Activated CD4-positive, alpha-beta T cell treated with anti-CD3 and anti-CD28 coated beads, Interleukin-2, amount 50 U/mL, for 16 hours (primary cell): ENCODE measurements around the gene GP5.

Experiments
- DNase-seq: peaks from one replicate; pipeline ENCODE4 v3.0.0-alpha.2; 2020

Gene GP5

DNA sequence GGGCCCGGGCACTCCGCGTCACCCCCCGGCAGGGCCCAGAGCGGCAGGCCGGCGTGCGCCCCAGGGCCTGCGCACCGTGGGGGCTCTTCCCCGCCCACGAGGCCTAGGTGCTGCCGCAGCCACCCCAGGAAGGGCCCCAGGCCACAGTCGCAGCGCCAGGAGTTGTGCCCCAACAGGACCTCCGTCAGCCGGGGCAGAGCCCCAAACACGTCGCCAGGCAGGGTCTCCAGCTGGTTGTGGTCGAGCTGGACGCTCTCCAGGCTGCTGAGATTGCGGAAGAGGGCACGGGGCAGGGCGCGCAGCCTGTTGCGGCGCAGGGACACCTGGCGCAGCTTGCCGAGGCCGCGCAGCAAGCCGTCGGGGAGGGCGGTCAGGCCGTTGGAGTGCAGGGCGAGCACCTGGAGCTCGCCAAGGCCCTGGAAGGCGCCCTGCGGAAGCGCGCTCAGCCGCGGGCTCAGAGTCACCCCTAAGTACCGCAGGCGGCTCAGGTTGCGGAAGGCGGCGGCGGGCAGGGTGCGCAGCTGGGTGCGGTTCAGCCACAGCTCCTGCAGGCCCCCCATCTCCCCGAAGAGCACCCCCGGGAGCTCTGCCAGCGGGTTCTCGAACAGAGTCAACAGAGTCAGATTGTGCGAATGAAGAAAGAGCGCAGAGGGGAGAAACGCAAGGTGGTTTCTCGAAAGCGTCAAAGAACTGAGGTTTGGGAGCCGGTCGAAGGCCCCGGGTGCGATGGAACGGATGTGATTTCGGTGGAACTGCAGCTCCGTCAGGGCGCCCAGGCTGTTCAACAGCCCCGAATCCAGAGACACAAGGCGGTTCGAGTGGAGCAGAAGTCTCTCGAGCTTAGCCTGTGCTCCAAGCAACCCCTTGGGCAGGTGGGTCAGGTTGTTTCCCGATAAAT, 2.0 kb downstream of the GP5 start:
- DNase-seq: peak; percentile 27

DNA sequence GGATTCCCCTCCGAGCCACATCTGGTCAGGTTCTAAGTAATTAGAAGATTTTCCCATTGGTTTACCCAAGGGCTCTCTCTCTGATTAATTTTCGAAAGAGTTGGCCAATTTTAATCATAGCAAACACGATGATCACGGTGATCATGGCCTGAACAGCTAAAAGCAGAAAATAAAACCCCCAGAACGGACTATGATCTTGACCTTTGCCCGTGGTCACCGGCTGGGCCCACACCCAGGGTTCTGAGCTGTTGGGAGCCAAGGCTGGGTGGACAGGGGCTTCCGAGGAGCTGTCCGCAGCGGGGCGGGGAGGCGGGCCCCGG, 2.6 kb downstream of the GP5 start:
- DNase-seq: no peak

DNA sequence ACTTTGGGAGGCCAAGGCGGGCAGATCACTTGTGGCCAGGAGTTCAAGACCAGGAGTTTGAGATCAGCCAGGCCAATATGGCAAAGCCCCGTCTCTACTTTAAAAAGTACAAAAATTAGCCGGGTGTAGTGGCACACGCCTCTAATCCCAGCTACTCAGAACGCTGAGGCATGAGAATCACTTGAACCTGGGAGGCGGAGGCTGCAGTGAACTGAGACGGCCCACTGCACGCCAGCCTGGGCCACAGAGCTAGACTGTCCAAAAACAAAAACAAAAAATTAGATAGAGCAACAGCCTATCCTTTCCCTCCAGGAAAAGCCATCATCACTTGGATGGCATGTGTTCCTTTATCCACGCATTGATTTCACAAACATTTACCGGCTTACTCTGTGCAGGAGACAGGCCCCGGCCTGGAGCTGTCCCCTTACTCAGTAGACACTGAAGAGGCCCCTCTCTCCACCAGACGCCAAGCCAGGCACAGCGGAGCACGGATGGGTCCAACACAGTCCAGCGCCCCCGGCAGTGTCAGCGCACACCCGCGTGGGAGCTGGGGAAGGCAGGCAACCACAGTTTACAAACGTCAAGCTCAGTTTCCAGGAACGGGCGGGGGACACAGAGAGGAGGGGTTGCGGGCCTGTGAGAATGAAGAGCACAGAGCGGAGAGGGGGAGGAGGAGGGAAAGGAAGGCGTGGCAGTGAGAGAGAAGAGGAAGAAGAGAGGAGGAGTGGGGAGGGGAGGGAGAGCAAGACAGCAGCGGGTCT, 3.1 kb downstream of the GP5 start:
- peak; percentile 64 for DNase-seq

DNA sequence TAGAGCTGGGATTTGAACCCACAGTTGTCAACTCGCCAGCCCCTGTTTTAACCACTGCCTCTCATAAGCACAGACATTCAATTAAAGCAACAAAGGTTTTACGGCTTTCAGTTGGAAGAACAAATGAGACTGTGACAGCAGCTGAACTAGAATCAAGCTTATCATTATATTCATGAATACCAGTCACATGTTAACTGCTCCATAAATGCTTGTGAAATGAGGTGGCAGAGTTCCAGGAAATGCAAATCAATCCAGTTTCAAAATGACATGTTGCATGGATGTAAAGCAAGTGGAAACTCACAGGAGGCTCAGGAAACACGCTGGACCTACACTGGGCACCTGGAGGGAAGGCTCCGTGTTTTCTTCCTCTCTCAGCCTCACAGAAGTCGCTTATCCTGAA, 3.9 kb downstream of the GP5 start:
- peak; percentile 56 for DNase-seq

DNA sequence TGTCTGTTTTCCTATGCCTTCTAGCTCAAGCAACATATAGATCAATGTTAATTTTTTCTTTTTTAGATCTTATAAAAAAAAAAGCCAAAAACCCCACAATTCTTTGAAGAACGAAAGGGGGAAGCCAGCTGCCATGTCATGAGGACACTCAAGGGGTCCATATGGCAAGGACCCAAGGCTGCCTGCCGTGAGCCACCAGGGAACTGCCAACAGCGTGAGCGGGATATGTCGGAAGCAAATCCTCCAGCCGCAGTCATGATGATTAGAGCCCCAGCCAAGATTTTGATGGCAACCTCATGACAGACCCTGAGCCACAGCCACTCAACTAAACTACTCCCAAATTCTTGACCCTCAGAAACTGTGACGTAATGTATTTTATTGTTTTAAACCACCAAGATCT, 6.5 kb downstream of the GP5 start:
- DNase-seq: no peak

DNA sequence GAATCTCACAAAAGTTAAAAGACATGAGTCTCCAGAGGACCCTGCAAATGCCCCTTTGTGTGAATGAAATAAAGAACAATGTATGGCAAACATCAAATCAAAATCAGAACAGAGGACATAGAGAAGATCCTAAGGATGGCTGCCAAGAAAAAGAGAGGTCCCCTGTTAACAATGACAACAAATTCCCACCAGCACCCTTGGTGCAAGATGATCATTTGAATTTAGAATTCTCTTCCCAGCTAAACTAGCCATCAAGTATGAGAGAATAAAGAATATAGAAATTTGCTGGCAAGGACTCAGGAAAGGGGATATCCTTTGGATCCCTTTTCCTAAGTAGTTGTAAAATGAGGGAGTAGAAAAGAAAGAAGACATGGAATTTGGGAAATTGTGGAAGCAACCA, 8.2 kb downstream of the GP5 start:
- DNase-seq: no peak

DNA sequence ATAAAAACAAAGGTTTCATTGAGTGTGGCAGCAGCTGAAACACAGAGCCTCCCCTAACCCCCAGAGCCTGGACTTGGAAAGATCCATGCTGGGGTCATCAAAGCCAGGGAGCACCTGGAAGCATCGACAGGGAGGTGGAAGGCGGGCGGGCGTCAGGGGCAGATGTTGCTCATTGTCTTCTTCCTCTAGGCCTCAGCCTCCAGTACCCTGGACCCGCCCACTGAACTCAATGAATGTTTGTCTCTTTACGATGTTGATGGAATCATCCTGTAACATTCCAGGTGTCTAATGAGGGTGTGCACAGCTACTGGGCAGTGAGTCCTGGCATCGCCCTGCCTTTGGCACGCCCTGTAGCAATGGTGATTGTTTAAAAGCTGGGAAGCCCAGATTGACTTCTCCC, 9.8 kb downstream of the GP5 start:
- DNase-seq: no peak

DNA sequence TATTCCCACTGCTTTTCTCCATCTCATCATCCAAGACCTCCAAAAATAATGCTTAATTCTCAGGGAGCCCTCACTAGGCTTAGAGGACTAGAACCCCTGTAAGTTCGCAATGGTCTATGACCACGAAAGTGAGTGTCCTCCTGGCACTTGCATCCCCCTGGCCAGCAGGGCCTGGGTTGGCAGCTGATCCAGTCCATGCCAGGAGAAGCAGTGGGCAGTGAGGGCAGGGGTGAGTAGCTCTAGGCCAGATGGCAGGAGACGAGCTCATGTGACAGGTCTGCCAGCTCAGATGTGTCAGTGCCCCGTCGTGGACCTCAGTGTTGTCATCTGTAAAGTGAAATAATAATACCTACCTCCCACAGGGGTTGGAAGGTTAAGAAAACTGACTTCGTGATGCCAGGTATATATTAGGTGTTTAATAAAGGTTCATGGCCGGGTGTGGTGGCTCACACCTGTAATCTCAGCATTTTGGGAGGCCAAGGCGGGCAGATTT, 11.1 kb downstream of the GP5 start:
- DNase-seq: no peak

DNA sequence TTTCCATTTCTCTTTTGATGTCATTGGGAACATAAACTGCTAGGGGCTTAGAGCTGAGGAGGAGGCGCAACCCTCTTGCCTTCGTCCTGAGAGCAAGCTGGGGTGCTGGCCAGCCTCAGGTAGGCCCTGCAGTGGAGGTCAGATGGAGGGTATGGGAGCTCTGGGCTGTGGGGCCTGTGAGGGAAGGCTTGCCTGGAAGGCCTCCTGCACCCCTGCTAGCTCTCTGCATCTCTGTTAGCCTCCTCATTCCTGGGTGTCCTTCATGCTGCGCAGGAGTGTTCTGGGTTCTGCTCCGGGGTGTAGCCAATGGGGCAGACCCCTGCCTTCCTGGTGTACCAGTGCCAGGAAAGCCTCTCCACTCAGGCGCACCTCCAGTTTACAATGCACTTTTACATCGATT, 11.8 kb downstream of the GP5 start:
- no peak for DNase-seq

DNA sequence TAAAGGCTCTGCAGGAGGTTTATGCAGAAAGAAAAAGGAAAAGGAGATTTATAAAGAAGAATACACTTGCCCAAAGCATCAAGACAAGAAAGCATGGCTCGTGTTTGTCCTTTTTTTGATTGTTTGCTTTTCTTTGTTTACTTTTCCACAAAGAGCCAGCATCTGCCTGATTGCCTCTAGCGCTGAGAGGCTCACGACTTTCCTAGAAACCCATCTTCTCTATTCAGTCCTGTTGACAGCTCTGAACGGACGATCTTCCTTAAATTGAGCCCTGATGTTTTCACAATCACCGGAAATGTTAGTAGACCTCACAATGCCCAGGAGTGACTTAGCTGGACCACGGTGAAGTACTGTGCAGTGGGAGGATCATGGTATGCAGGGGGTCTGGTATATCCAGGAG, 12.4 kb downstream of the GP5 start:
- DNase-seq: no peak

DNA sequence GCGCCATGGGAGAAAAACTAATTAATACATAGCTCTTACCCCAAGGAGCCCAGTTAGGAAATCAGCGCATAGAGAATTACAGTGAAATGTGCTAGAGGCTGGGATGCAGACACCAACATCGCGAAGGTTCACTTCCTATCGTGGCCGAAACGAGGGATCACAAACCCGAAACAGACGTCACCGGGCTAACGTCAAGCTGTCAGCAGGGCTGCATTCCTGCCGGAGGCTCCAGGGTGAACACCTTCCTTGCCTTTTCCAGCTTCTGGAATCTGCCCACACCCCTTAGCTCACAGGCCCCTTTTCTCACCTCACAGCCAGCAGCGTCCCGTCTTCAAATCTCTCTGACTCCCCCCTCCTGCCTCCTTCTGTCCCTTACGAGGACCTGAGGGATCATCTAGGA, 13.0 kb downstream of the GP5 start:
- DNase-seq: no peak

DNA sequence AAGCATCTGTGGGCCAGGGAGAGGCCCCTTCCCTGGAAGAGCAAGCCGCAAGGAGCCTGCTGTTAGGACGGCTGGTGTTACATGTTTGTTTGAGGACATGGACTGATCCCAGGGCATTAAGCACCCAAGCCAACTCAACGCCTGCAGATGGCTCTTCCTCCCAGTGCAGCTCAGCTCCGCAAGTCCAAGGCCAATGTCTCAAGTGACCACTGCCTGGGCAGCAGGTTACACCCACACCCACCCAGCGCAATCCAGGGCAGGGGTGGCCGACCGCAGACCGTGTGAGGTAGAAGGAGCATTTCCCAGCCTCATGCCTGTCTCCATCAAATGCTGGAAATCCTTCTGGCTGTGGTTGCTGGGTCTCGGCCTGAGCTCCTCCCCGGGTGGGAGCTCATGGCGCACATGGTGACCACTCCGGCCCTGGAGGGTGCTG, 14.5 kb downstream of the GP5 start:
- no peak for DNase-seq

DNA sequence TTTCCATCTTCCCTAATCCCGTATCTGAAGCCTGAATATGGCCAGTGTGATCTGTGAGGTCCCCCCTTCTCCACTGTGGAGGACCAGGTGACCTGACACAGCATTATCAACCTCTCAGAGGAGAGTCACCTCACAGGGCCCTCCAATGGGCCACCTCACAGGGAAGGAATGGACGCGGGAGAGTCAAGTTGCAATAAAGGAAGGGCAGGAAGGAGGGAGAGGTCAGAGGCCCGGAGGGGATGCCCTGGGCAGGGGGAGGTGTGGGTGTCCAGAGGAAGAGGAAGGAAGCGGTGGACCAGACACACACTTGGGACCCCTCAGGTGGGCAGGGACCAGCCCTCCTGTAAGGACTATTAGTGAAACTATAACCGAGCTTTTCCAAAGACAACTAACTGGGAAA, 14.9 kb downstream of the GP5 start:
- no peak for DNase-seq

DNA sequence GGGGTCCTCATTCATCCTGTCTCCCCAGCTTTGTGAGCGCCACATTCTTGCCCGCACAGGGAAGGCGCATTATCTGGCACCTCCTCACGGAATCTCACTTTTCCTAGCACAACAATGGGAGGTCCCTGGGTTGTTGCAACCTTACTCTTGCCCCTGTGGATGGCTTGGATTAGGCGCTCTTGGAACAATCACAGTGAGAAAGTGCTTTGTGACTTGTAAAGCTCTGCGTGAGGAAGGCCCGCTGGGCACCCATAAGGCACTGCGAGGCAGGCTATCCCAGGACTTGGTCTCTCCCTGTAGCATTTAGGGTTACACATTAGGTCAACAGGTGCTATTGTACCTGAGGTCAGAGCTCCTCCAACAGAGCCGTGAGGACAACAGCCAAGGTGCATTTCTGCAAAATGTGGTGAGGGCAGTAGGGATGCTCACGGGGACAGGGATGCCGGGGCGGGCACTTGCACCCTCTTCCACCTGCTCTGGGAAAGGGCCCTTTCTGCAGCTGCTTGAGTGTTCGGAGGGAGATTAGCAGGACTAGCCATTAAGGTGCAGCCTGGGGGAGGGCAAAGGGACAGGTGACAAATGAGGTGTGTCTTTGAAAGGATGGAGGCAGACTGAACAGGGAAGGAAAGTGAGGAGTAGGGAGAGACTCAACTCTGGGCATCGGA, 15.7 kb downstream of the GP5 start:
- DNase-seq: no peak

DNA sequence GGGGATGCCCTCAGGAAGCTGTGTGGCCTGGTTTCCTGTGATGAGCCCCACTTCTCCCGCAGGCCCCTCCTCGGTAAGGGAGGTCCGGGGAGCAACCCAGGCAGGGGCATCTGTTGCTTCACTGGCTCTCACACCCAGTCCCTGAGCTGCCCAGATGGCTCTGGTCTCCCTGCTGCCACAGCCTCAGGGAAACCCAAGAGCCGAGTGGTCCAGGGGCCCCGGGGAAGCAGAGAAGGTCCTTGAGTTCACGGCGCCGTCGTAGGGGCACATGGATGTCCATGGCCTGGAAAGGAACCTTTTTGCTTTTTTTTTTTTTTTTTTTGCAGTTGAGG, 16.2 kb downstream of the GP5 start:
- DNase-seq: no peak

DNA sequence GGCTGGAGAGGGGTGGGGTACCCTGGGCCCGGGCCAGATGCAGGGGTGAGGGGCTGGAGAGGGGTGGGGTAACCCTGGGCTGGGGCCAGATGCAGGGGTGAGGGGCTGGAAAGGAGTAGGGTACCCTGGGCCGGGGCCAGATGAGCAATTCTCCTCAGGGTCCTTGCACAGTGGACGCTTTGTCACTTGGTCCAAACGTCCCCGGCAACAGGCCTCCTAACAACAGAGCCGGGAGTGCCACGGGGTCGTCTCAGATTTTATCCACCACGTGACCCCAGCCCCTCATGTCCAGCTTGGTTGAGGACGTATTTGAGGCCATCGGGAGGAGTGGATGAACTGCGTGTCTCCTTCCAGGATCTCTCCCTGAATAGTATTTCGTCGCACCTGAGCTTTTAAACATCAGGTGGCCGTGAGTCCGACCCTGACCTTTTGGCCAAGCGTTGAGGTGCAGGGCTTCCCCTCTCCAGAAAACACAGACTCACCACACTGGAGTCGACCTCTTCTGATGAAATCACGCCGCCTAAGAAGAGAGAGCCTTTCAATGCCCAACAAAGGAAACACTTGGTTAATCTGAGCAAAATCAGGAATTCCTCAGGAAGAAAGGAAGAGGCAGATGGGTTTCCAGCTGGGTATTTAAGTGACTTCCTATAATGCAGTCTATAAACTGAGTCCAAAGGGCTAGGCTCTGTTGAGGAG, 16.7 kb downstream of the GP5 start:
- DNase-seq: no peak

DNA sequence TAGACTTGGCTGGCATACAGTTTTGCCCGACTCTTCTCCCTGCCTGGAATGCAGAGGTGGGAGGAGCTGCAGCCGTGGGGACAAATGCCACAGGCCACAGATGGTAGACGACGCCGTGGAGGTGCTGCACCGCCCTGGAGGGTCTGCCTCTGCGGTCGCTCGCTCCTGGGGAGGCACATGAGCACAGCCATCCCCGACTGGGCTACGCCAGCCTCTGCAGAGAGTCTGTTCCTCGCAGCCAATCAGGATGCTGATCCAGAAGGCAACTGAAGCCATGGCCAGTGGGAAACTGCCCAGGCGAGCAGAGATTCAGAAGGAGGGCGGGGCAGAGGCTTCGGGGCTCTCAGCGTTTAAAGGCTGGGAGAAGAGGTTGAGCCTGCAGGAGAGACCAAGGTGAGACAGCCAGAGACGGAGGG, 17.6 kb downstream of the GP5 start:
- no peak for DNase-seq

DNA sequence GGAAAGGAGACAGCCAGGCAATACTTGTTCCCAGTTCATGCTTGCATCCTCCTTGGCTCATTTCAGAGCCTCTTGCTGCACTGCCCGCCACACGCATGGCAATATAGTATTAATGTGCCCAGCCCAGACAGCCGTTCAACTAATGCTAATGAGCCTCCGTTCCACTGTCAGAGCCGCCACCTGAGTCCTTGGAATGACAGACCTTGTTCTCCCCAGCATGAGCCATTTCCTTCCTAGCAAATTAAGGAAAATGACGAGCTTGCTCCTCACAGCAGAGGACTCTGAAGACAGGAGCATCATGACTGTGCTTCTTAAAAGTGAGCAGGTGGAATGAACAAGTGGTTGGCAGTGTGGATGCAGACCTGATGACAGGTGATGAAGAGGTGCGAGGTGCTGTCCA, 18.7 kb downstream of the GP5 start:
- DNase-seq: no peak

DNA sequence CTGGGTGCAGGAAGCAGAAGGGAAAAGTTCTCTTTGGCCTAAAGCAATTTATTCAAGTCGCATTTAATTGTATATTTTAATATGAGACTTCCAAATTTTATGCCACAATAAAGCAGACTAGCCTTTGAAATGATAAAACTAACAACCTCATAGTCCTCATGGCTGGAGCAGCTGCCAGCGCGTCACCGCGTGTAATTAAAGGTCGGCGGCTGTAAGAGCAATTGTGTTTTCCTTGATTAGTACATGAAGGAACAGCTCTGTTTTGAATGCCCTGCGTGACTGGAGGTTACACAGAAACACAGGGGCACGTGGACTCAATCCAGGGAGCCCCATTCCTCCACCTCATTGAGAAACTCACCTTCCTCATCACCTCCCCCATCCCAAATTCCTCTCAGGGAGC, 19.4 kb downstream of the GP5 start:
- no peak for DNase-seq

DNA sequence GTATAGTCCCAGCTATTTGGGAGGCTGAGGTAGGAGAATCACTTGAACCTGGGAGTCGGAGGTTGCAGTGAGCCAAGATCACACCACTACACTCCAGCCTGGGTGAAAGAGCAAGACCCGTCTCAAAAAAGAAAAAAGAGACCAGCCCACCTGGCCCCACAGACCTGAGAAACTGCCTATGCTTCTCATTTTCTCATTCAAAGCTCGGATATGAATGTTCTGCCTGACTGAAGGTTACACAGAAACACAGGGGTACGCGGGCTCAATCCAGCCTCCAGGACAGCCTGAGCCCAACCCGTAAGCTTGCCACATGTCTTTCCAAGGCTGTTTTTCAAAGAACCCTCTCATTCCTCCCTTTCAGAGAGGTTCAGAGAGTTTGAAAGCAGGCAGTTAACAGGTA, 19.8 kb downstream of the GP5 start:
- DNase-seq: no peak

DNA sequence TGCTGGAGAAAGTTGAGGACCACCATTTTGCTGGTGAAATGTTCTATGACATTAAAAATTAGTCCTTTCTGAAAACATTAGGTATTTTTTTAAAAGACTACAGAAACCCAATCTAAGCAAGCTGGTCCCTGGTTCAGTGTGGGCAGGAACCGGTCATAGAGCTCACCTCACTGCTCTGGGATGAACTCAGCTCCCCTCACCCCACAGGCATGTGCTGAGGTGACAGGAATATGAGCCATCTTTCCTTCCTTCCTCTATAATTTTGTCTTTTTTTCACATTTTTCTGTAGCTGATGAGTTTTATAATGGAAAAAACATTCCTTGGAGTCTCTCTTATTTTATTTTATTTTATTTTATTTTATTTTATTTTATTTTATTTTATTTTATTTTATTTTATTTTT, 21.4 kb downstream of the GP5 start:
- DNase-seq: no peak

DNA sequence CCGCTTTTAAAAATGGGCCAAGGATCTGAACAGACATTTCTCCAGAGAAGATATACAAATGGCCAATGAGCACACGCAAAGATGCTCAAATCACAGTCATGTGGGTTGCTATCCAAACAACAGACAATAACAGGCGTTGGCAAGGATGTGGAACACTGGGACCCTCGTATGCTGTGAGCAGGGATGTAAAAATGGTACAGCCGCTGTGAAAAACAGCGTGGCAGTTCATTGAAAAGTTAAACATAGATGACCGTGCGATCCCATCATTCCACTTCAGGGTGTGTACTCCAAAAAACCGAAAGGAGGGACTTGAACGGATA, 22.9 kb downstream of the GP5 start:
- no peak for DNase-seq

DNA sequence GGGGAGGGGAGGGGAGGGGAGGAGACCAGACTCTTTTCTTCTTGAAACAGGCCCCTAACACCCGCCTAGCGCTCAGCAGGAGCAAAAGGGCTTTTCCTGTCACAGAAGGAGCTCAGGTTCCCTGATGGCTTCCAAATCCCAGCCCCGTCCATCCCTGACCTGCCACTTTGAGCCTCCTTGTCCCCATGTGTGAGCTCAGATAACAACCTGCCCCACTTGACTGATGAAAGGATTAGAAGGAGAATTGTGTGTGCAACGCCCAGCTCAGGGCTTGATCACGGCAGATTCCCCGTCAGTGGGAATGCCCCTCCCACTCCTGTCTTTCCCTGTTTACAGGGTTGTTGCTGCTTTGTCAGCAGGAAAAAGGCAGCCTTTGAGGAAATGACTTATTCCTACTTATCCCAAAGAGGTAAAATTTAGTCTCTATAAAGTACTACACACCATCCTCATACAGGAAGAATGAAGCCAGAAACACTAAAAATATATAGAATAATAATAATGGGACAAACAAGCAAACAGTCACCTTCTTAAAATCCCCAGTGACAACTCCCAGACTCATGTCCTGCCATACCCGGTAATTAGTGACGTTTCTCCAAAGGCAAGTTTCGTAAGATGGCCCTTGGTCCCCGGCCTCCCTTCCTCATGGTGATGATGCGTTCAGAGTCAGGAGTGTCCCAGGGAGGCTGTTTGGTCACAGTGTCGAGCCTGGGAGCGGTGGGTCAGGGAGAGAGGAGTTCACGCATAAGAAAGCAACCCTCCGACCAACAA, 23.4 kb downstream of the GP5 start:
- no peak for DNase-seq
